Measurements from ENCODE around the gene CTDSP1.

DNA sequence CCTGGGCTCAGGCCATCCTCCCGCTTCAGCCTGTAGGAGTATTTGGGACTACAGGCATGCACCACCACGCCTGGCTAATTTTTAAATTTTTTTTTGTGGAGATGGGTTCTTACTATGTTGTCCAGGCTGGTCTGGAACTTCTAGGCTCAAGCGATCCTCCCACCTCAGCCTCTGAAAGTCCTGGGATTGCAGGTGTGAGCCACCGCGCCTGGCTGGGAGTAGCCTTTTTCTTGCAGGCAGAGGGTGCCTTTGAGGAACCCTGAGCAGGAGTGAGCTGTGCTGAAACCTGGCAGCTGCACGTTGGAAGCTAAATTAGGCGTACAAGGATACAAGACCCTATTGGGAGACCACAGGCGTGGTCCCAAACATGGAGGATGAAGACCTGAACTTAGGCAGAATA, 8.0 kb downstream of the CTDSP1 start:
- TF ChIP-seq CTCF (IDR thresholded peaks at IDR 0.05) (no peak), POLR2A (IDR thresholded peaks at IDR 0.05) (no peak)

Measured in right lobe of liver (tissue), 4 donors.